ENCODE measurements around the gene HEXIM2. TPM values are rescaled to one million over a fixed set of nuclear protein-coding genes. Genes with fewer than 3 reads are reported as not detected.

HEXIM2 gene
- total and polyA plus RNA-seq, 4 donors: 4.3 to 10.6 (median 7.1) TPM

GRCh38 chr17:45136846-45137560 lies 24.7 kb upstream of the HEXIM2 start:
- 91 to 98% methylated on average over 12 of the region's 12 CpGs for whole genome bisulfite sequencing, 2 donors
- Histone ChIP-seq H3K27me3 (ENCODE audit: control insufficient read depth in 3 of 3, insufficient read depth in 3 of 3, low read length in 2 of 3) (no peaks in the 10 kb centered on the region), H3K27ac (ENCODE audit: low read depth in 1 of 2, low read length in 1 of 2) (no peak overlapping the region), H3K4me3 (no peak overlapping the region), H3K9me3 (ENCODE audit: control insufficient read depth in 4 of 4, insufficient read depth in 3 of 4, low read length in 3 of 4) (no peaks in the 10 kb centered on the region), H3K4me1 (ENCODE audit: control insufficient read depth in 5 of 5, insufficient read depth in 5 of 5, low read length in 5 of 5) (peaks cover 0 to 20% (median 0%) of the 10 kb centered on the region in 5 donors), H3K36me3 (ENCODE audit: control insufficient read depth in 4 of 4, insufficient read depth in 4 of 4, low read length in 4 of 4) (peaks cover 0 to 11% (median 0%) of the 10 kb centered on the region in 4 donors), H3K9ac (ENCODE audit: insufficient read depth in 1 of 2, low read length in 2 of 2) (no peak overlapping the region)
- TF ChIP-seq CTCF (IDR thresholded peaks at IDR 0.05; ENCODE audit: control extremely low read depth, extremely low read depth): no peak
- ATAC-seq (ENCODE audit: insufficient read depth, low FRiP score) (no peak), DNase-seq (no peak)

- ATAC-seq (ENCODE audit: insufficient read depth, low FRiP score) (no peak), DNase-seq (no peak)
- Histone ChIP-seq H3K27me3 (ENCODE audit: control insufficient read depth in 3 of 3, insufficient read depth in 3 of 3, low read length in 2 of 3) (no peaks in the 10 kb centered on the region), H3K27ac (ENCODE audit: low read depth in 1 of 2, low read length in 1 of 2) (no peak overlapping the region), H3K9ac (ENCODE audit: insufficient read depth in 1 of 2, low read length in 2 of 2) (no peak overlapping the region), H3K4me1 (ENCODE audit: control insufficient read depth in 5 of 5, insufficient read depth in 5 of 5, low read length in 5 of 5) (peaks cover 0 to 18% (median 0%) of the 10 kb centered on the region in 5 donors), H3K36me3 (ENCODE audit: control insufficient read depth in 4 of 4, insufficient read depth in 4 of 4, low read length in 4 of 4) (peaks cover 0 to 11% (median 0%) of the 10 kb centered on the region in 4 donors), H3K9me3 (ENCODE audit: control insufficient read depth in 4 of 4, insufficient read depth in 3 of 4, low read length in 3 of 4) (no peaks in the 10 kb centered on the region), H3K4me3 (no peak overlapping the region)
- no peak for TF ChIP-seq CTCF (IDR thresholded peaks at IDR 0.05; ENCODE audit: control extremely low read depth, extremely low read depth)
- WGBS, 2 donors: 93 to 97% methylated on average over 11 of the region's 11 CpGs
Measured at GRCh38 chr17:45137561-45138305, 23.9 kb upstream of the HEXIM2 start.

GRCh38 chr17:45138911-45139532 lies 22.7 kb upstream of the HEXIM2 start:
- ATAC-seq (ENCODE audit: insufficient read depth, low FRiP score) (no peak), DNase-seq (no peak)
- H3K36me3 ChIP-seq (ENCODE audit: control insufficient read depth in 4 of 4, insufficient read depth in 4 of 4, low read length in 4 of 4): peaks cover 0 to 11% (median 0%) of the 10 kb centered on the region in 4 donors
- H3K27ac ChIP-seq (ENCODE audit: low read depth in 1 of 2, low read length in 1 of 2): no peak overlapping the region
- H3K4me1 ChIP-seq (ENCODE audit: control insufficient read depth in 5 of 5, insufficient read depth in 5 of 5, low read length in 5 of 5): peaks cover 0 to 22% (median 4%) of the 10 kb centered on the region in 5 donors
- no peaks in the 10 kb centered on the region for H3K27me3 ChIP-seq (ENCODE audit: control insufficient read depth in 3 of 3, insufficient read depth in 3 of 3, low read length in 2 of 3)
- no peak for TF ChIP-seq CTCF (IDR thresholded peaks at IDR 0.05; ENCODE audit: control extremely low read depth, extremely low read depth)
- H3K9ac ChIP-seq (ENCODE audit: insufficient read depth in 1 of 2, low read length in 2 of 2): no peak overlapping the region
- no peaks in the 10 kb centered on the region for H3K9me3 ChIP-seq (ENCODE audit: control insufficient read depth in 4 of 4, insufficient read depth in 3 of 4, low read length in 3 of 4)
- 91 to 92% methylated on average over 14 of the region's 14 CpGs for WGBS, 2 donors
- no peak overlapping the region for H3K4me3 ChIP-seq

Data from lung (tissue), 12 donors.